Mesenchymal stem cell (in vitro differentiated cells and primary cell): ENCODE measurements around the gene AP5Z1.

ENCODE experiments used
- DNase-seq: peaks from one replicate; pipeline ENCODE4 v3.0.0-alpha.2; 2013
- H2AFZ ChIP-seq: one replicate; pipeline ENCODE4 v1.6.1; 2013; ENCODE audit warnings: low read depth, mild to moderate bottlenecking, control low read depth, inconsistent platforms, low read length, moderate library complexity
- H2AK5ac ChIP-seq: 2 replicates; pipeline ENCODE4 v1.6.1; 2013; ENCODE audit warnings: low read length, moderate library complexity, mild to moderate bottlenecking, inconsistent platforms; ENCODE audit not compliant: severe bottlenecking
- H2BK120ac ChIP-seq: one replicate; pipeline ENCODE4 v1.6.1; 2013; ENCODE audit warnings: low read depth, mild to moderate bottlenecking, inconsistent platforms, low read length, moderate library complexity
- H2BK12ac ChIP-seq, 2 experiments: one replicate each; pipeline ENCODE4 v1.6.1; 2013; ENCODE audit warnings: inconsistent platforms in 2 of 2, low read length in 2 of 2, mild to moderate bottlenecking in 2 of 2, moderate library complexity in 2 of 2, control low read depth in 1 of 2
- H2BK15ac ChIP-seq: one replicate; pipeline ENCODE4 v1.6.1; 2013; ENCODE audit warnings: mild to moderate bottlenecking, low read depth, inconsistent platforms; ENCODE audit not compliant: poor library complexity, severe bottlenecking
- H2BK5ac ChIP-seq: 2 replicates; pipeline ENCODE4 v1.6.1; 2013; ENCODE audit warnings: low read depth, mild to moderate bottlenecking, low read length, control low read depth, inconsistent platforms; ENCODE audit not compliant: poor library complexity, severe bottlenecking
- H3K14ac ChIP-seq, 2 experiments: one replicate each; pipeline ENCODE4 v1.6.1; 2013; ENCODE audit warnings: inconsistent platforms in 2 of 2, low read length in 2 of 2, control low read depth in 1 of 2, mild to moderate bottlenecking in 1 of 2, moderate library complexity in 1 of 2
- H3K18ac ChIP-seq, 2 experiments: one replicate each; pipeline ENCODE4 v1.6.1; 2013; ENCODE audit warnings: inconsistent platforms in 2 of 2, low read length in 2 of 2, control low read depth in 1 of 2, low read depth in 1 of 2, mild to moderate bottlenecking in 1 of 2
- H3K23ac ChIP-seq, 2 experiments: one replicate each; pipeline ENCODE4 v1.6.1; 2013; ENCODE audit warnings: inconsistent platforms in 2 of 2, low read length in 2 of 2, mild to moderate bottlenecking in 2 of 2, moderate library complexity in 2 of 2, control low read depth in 1 of 2
- H3K27ac ChIP-seq: 2 replicates; pipeline ENCODE4 v1.5.1; 2013; ENCODE audit warnings: mild to moderate bottlenecking, moderate library complexity, low read length, control low read depth, inconsistent platforms; ENCODE audit not compliant: poor library complexity, severe bottlenecking
- H3K27me3 ChIP-seq, 2 experiments: 2 replicates each; pipeline versions ENCODE4 v1.6.1 to v1.7.0; 2013; ENCODE audit warnings: low read length in 2 of 2, mild to moderate bottlenecking in 2 of 2, moderate library complexity in 2 of 2, control low read depth in 1 of 2, inconsistent platforms in 1 of 2; ENCODE audit not compliant: control insufficient read depth in 1 of 2, insufficient read depth in 1 of 2
- H3K36me3 ChIP-seq, 2 experiments: 2 replicates each; pipeline versions ENCODE4 v1.6.1 to v1.7.0; 2013; ENCODE audit warnings: low read length in 2 of 2, control low read depth in 1 of 2, inconsistent platforms in 1 of 2, low read depth in 1 of 2, mild to moderate bottlenecking in 1 of 2; ENCODE audit not compliant: insufficient read depth in 2 of 2, control insufficient read depth in 1 of 2
- H3K4ac ChIP-seq, 2 experiments: one replicate each; pipeline ENCODE4 v1.6.1; 2013; ENCODE audit warnings: inconsistent platforms in 2 of 2, low read length in 2 of 2, mild to moderate bottlenecking in 2 of 2, moderate library complexity in 2 of 2, control low read depth in 1 of 2, low read depth in 1 of 2
- H3K4me1 ChIP-seq: 2 replicates; pipeline ENCODE4 v1.6.1; 2013; ENCODE audit warnings: low read depth, low read length, control low read depth; ENCODE audit not compliant: control insufficient read depth, insufficient read depth
- H3K4me2 ChIP-seq: 2 replicates; pipeline ENCODE4 v1.6.1; 2013; ENCODE audit warnings: low read length, mild to moderate bottlenecking, inconsistent platforms; ENCODE audit not compliant: poor library complexity, severe bottlenecking
- H3K4me3 ChIP-seq, 2 experiments: 2 replicates each; pipeline versions ENCODE4 v1.5.1 to v1.7.0; 2013; ENCODE audit warnings: low read length in 2 of 2, mild to moderate bottlenecking in 2 of 2, control low read depth in 1 of 2, low read depth in 1 of 2; ENCODE audit not compliant: insufficient read depth in 1 of 2
- H3K79me1 ChIP-seq: replicated peaks from 2 replicates; pipeline ENCODE4 v1.6.1; 2013; ENCODE audit warnings: mild to moderate bottlenecking, control low read depth, low read length, inconsistent platforms; ENCODE audit not compliant: poor library complexity, severe bottlenecking
- H3K9ac ChIP-seq: 2 replicates; pipeline ENCODE4 v1.7.0; 2013; ENCODE audit warnings: mild to moderate bottlenecking, low read length, moderate library complexity
- H3K9me3 ChIP-seq: 2 replicates; pipeline ENCODE4 v1.7.0; 2013; ENCODE audit warnings: mild to moderate bottlenecking, low read length; ENCODE audit not compliant: control insufficient read depth
- H4K8ac ChIP-seq: one replicate; pipeline ENCODE4 v1.6.1; 2013; ENCODE audit warnings: inconsistent platforms, mild to moderate bottlenecking, low read length, moderate library complexity
- H4K91ac ChIP-seq: one replicate; pipeline ENCODE4 v1.6.1; 2013; ENCODE audit warnings: mild to moderate bottlenecking, low read length, inconsistent platforms
- WGBS: methylation state at CpG from one replicate; pipeline ENCODE4 v1.1.7; 2013; ENCODE audit warnings: mixed read lengths; 5-methylcytosine and 5-hydroxymethylcytosine counted together

Gene AP5Z1

GRCh38 chr7:4738711-4739527 is 36.5 kb upstream of the AP5Z1 start:
- H2BK12ac ChIP-seq = peak overlapping the region; percentile 78 to 81
- peaks cover 44% of the 10 kb centered on the region for H3K79me1 ChIP-seq
- H3K27ac ChIP-seq = peak overlapping the region; percentile 90
- peak overlapping the region; percentile 95 for H2AK5ac ChIP-seq
- H3K23ac ChIP-seq = no peak overlapping the region
- no peaks in the 10 kb centered on the region for H3K9me3 ChIP-seq
- peak overlapping the region; percentile 85 for H4K91ac ChIP-seq
- WGBS = 5% methylated on average over 21 of the region's 23 CpGs
- peaks cover 48% of the 10 kb centered on the region for H3K4me1 ChIP-seq
- peak overlapping the region; percentile 21 for H2BK120ac ChIP-seq
- H3K14ac ChIP-seq = no peak overlapping the region
- peak; percentile 97 for DNase-seq
- H3K18ac ChIP-seq = peak overlapping the region; percentile 85 to 93
- peak overlapping the region; percentile 61 for H2BK5ac ChIP-seq
- peak overlapping the region; percentile 77 for H3K9ac ChIP-seq
- peaks cover 38 to 48% of the 10 kb centered on the region in 2 experiments for H3K36me3 ChIP-seq
- H2AFZ ChIP-seq = no peak overlapping the region
- H3K4ac ChIP-seq = peak overlapping the region; percentile 11 to 88
- H3K4me3 ChIP-seq = peak overlapping the region in 1 of 2 experiments; percentile 57
- H3K4me2 ChIP-seq = peak overlapping the region; percentile 55
- H3K27me3 ChIP-seq = no peaks in the 10 kb centered on the region
- H2BK15ac ChIP-seq = peak overlapping the region; percentile 56
- H4K8ac ChIP-seq = peak overlapping the region; percentile 91

DNA sequence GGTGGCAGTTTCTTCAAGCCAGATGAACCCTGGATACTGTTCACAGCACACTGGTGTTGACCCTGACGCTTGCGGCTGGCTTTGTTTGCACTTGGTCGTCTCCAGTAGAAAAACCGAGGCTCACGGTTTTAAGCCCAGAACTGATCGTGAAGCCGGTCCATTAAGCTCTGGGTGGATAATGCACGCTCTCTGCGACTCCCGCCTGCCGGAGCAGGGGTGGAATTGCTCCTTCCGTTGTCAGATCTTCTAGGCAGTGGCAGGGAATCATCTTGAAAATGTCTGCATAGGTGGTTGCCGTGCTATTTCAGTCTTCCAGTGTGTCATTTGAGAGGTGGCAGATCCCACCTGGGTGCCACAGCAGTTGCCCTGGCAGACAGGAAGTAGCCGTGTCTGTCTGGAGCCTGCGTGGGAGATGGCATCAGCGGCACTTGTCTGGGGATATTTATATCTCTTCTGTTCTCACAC is 35.9 kb upstream of the AP5Z1 start:
- peak overlapping the region in 1 of 2 experiments; percentile 57 for H3K4me3 ChIP-seq
- H3K4me1 ChIP-seq = peaks cover 46% of the 10 kb centered on the region
- peak overlapping the region; percentile 40 to 96 for H3K18ac ChIP-seq
- peak overlapping the region; percentile 90 for H3K27ac ChIP-seq
- peak overlapping the region; percentile 72 for H4K91ac ChIP-seq
- no peak overlapping the region for H2AFZ ChIP-seq
- H3K14ac ChIP-seq = no peak overlapping the region
- H3K23ac ChIP-seq = no peak overlapping the region
- no peaks in the 10 kb centered on the region for H3K9me3 ChIP-seq
- H2BK5ac ChIP-seq = no peak overlapping the region
- H3K36me3 ChIP-seq = peaks cover 34 to 46% of the 10 kb centered on the region in 2 experiments
- 49% methylated on average over 16 of the region's 16 CpGs for WGBS
- H3K27me3 ChIP-seq = no peaks in the 10 kb centered on the region
- H4K8ac ChIP-seq = peak overlapping the region; percentile 91
- peak overlapping the region; percentile 71 for H2AK5ac ChIP-seq
- peak overlapping the region; percentile 16 to 78 for H2BK12ac ChIP-seq
- peak; percentile 82 for DNase-seq
- peak overlapping the region; percentile 7 for H3K4me2 ChIP-seq
- peaks cover 42% of the 10 kb centered on the region for H3K79me1 ChIP-seq
- peak overlapping the region; percentile 6 to 88 for H3K4ac ChIP-seq
- no peak overlapping the region for H2BK15ac ChIP-seq
- H2BK120ac ChIP-seq = peak overlapping the region; percentile 55
- peak overlapping the region; percentile 77 for H3K9ac ChIP-seq

GRCh38 chr7:4740796-4741195 is 34.6 kb upstream of the AP5Z1 start:
- Histone ChIP-seq H2AFZ (no peak overlapping the region), H3K4ac (no peak overlapping the region), H3K23ac (no peak overlapping the region), H2BK12ac (peak overlapping the region in 1 of 2 experiments; percentile 4), H2BK5ac (no peak overlapping the region), H3K27me3 (no peaks in the 10 kb centered on the region), H2BK120ac (no peak overlapping the region), H3K9ac (no peak overlapping the region), H3K4me3 (no peak overlapping the region), H3K79me1 (peaks cover 32% of the 10 kb centered on the region), H3K4me1 (peaks cover 44% of the 10 kb centered on the region), H3K18ac (peak overlapping the region in 1 of 2 experiments; percentile 76), H3K27ac (no peak overlapping the region), H2BK15ac (peak overlapping the region; percentile 77), H2AK5ac (peak overlapping the region; percentile 35), H3K9me3 (no peaks in the 10 kb centered on the region), H4K8ac (no peak overlapping the region), H3K4me2 (no peak overlapping the region), H3K36me3 (peaks cover 34 to 39% of the 10 kb centered on the region in 2 experiments), H4K91ac (no peak overlapping the region), H3K14ac (no peak overlapping the region)
- no peak for DNase-seq
- WGBS = over 99% methylated on average over 19 of the region's 22 CpGs

GRCh38 chr7:4742051-4742573 is 33.3 kb upstream of the AP5Z1 start:
- H2BK12ac ChIP-seq = peak overlapping the region; percentile 7 to 59
- no peak overlapping the region for H3K4me3 ChIP-seq

More at GRCh38 chr7:4742051-4742573, 33.3 kb upstream of the AP5Z1 start:
- H4K91ac ChIP-seq = no peak overlapping the region
- no peak overlapping the region for H3K4ac ChIP-seq
- H4K8ac ChIP-seq = peak overlapping the region; percentile 70
- H3K36me3 ChIP-seq = peaks cover 34 to 43% of the 10 kb centered on the region in 2 experiments
- no peak overlapping the region for H3K23ac ChIP-seq
- no peak overlapping the region for H3K4me2 ChIP-seq
- H3K9ac ChIP-seq = no peak overlapping the region
- no peak overlapping the region for H3K14ac ChIP-seq
- no peak overlapping the region for H2BK5ac ChIP-seq
- no peak overlapping the region for H2AFZ ChIP-seq
- no peak for DNase-seq
- peak overlapping the region in 1 of 2 experiments; percentile 42 for H3K18ac ChIP-seq
- 96% methylated on average over 23 of the region's 23 CpGs for WGBS
- peaks cover 28% of the 10 kb centered on the region for H3K79me1 ChIP-seq
- H2BK15ac ChIP-seq = no peak overlapping the region
- H2BK120ac ChIP-seq = no peak overlapping the region
- no peaks in the 10 kb centered on the region for H3K9me3 ChIP-seq
- peaks cover 52% of the 10 kb centered on the region for H3K4me1 ChIP-seq
- no peaks in the 10 kb centered on the region for H3K27me3 ChIP-seq
- H2AK5ac ChIP-seq = no peak overlapping the region
- H3K27ac ChIP-seq = no peak overlapping the region
